ENCODE results near the gene SMPD4.
"Not testable (repeated sequence)": the region's sequence is repeated elsewhere in the genome, so short reads cannot be mapped to it uniquely, and the experiment has no call there.

GRCh38 chr2:130230907-130231306 lies 49.5 kb upstream of the SMPD4 start:
- not testable (repeated sequence) for TF ChIP-seq CTCF, POLR2A (IDR thresholded peaks at IDR 0.05)

Measured in esophagus squamous epithelium (tissue), 4 donors.